GM12865 (cell line): ENCODE results near the gene PPP1R7.

Experiments
- DNase-seq: peaks from one replicate; pipeline ENCODE4 v3.0.0; 2010; ENCODE audit warnings: low read depth
- H3K4me3 ChIP-seq: 2 replicates; pipeline ENCODE4 v1.5.1; 2011; ENCODE audit warnings: mild to moderate bottlenecking, low read depth, low read length, control low read depth
- TF ChIP-seq, protein P1 (sequence below): IDR thresholded peaks from 2 replicates; pipeline ENCODE4 v1.5.1; 2011; ENCODE audit warnings: low read length, control low read depth, low read depth, inconsistent platforms; ENCODE audit not compliant: insufficient read depth; ENCODE audit errors: missing control alignments

PPP1R7 gene

DNA sequence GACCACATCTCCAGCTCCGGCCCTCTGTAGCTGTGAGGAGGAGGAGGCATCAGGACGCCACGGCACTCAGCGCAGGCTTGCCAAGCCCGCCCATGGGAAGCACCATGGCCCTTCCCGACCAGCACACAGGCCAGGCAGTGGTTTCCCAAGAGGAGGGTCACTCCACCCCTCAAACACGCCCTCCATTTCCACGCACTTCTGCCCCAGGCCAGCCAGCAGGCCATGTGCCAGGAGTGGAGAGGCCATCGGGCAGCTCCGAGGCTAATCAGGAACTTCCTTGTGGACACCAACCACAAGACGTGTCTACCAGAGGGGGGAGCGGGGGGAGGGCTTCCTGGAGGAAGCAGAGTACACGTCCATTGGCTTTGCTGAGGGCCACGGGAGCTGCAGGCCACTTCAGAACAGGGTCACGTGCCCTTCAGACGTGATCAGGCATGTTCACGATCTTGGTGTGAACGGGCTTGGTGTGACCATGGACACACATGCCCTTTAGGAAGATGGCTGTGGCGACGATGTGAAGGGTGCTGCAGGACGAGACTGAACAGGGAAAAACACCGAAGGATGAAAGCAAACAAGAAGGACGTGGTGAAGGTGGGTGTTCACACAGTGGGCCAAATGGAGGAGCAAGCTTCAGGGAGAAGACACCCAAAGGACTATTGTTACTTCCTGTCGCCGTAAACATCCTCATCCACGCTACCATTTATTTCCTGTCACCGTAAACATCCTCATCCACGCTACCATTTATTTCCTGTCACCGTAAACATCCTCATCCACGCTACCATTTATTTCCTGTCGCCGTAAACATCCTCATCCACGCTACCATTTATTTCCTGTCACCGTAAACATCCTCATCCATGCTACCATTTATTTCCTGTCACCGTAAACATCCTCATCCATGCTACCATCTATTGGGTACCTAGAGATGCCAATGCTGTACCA is 41.7 kb upstream of the PPP1R7 start:
- TF ChIP-seq, protein P1, sequence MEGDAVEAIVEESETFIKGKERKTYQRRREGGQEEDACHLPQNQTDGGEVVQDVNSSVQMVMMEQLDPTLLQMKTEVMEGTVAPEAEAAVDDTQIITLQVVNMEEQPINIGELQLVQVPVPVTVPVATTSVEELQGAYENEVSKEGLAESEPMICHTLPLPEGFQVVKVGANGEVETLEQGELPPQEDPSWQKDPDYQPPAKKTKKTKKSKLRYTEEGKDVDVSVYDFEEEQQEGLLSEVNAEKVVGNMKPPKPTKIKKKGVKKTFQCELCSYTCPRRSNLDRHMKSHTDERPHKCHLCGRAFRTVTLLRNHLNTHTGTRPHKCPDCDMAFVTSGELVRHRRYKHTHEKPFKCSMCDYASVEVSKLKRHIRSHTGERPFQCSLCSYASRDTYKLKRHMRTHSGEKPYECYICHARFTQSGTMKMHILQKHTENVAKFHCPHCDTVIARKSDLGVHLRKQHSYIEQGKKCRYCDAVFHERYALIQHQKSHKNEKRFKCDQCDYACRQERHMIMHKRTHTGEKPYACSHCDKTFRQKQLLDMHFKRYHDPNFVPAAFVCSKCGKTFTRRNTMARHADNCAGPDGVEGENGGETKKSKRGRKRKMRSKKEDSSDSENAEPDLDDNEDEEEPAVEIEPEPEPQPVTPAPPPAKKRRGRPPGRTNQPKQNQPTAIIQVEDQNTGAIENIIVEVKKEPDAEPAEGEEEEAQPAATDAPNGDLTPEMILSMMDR = no peak

DNA sequence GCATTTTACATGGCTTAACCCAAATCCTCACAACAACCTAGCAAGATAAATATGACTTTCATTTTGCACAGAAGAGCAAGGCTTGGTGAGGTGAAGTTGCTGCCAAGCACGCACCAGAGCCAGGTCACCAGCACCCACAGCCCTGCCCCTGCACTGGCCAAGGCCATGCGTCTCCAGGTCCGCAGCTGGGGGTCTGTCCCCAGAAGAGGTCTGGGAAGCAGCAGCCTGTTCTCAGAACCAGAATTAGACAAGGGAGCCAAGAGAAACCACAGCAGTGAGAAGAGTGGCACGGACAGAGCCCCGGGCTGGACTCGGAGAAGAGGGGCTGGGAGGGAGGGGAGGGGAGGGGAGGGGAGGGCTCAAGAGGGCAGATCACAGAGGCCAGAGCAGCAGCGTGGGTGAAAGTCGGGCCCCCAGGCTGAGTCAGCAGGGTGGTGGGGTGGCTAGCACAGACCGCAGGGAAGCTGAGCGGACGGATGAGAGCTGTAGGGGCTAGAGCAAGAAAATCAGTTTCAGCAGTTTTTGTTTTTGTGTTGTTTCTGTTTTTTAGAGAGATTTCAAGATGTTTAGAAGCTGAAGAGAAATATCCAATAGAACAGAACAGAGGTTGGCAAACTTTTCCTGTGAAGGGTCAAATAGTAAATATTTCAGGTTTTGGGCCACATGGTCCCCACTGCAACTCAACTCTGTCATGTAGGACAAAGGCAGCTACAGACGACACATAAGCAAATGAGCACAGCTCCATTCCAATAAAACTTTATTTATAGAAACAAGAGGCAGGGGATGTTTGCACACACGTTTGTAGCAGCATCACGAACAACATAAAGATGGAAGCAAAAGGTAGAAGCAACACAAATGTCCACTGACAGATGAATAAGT is 40.8 kb upstream of the PPP1R7 start:
- DNase-seq = peak; percentile 57
- H3K4me3 ChIP-seq = peak overlapping the region; percentile 52

More for the DNA sequence above, 41.7 kb upstream of the PPP1R7 start:
- peak overlapping the region; percentile 52 for H3K4me3 ChIP-seq
- DNase-seq = no peak

DNA sequence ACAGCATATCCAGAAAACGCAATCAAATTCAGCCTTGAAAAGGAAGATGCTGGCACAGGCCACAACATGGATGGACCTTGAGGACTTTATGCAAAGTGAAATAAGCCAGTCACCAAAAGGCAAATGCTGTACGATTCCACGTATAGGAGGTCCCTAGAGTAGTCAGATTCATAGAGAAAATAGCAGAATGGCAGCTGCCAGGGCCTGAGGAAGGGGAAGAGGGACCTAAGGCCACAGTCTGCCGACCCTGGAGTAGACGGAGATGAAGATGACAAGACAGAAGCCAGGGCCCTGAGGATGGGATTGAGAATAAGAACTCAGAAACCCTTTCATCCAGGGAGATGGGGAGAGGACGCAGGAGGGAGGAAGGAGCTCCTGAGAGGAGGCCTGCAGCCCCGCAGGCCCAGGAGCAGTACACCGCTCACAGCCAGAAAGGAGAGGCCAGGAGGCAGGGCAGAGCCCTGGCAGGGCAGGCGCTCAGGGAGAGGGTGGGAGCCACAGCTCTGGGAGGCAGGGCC is 40.1 kb upstream of the PPP1R7 start:
- TF ChIP-seq, protein P1 = no peak
- no peak for DNase-seq
- H3K4me3 ChIP-seq = peak overlapping the region; percentile 52

More for the DNA sequence above, 40.8 kb upstream of the PPP1R7 start:
- TF ChIP-seq, protein P1 = no peak

DNA sequence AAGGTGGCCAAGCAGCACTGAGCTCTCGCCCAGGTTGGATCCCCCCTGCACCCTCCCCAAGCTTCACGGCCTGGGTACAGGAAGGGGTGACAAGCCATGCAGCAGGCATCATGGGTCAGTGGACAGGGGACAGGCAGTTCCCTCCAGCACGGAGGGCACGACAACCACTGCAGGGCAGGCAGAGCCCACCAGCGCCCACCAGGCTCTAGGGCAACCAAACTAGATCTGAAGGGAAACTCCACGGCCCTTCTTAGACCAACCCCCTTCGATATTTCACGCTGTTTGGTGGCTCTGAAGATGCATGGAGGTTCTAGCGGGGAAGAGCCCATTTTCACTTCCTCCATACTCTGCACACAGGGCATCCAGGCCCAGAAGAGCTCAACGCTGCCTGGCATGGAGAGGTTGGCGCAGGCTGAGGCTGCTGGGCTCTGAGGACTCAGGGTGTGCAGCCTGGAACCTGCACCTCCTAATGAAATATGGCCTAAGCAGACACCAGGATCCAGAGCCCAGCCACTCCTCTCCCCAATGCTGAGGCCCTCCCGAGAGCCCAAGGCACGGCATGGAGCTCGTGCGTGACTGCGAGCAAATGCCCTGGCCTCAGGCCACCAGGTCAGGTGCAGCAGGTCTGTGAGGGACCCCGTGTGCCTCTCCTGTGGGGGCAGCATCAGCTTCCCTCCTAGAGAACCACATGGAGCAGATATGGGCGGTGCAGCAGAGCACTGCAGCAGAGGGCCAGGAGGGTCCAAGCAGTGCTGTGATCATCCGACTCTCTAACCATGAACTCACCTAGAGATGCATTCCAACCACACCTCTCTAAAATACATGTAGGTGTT is 39.4 kb upstream of the PPP1R7 start:
- TF ChIP-seq, protein P1 = no peak
- H3K4me3 ChIP-seq = peak overlapping the region; percentile 52
- peak; percentile 68 for DNase-seq

DNA sequence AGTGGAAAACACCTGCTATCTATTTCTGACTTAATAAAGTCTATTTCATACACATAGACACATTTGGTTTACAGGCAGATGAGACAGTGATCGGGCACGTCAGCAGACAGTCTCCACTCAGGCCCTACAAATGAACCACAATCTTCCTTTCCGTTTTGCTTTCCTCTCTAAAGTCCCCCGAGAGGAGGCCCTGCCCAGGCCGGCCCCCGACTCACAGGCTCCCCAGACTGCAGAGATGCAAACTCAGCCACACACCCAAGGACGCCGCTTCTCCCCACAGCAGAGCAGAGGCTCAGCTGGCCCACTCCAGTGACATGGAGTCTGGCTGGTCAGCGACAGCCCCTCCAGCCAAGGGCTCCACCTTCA is 38.8 kb upstream of the PPP1R7 start:
- DNase-seq = peak; percentile 73
- TF ChIP-seq, protein P1 = no peak
- H3K4me3 ChIP-seq = peak overlapping the region; percentile 52

DNA sequence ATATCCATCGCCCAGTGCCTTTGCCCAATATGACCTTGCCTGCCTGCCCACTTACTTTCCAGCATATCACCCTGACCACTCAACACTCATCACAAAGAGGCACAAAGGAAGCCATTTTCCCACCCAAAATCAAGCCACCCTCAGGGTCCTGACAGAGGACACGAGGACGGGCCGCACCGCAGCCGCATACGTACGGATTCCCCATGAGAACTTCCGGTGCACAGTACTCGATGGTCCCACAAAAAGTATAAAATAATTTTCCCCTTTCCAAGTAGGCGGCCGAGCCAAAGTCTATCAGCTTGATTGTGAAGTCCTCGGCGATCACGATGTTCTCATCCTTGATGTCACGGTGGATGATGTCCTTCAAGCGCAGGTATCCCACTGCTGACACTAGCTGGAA is 38.2 kb upstream of the PPP1R7 start:
- no peak for DNase-seq
- TF ChIP-seq, protein P1 = no peak
- H3K4me3 ChIP-seq = peak overlapping the region; percentile 52
